ENCODE data around the gene C22orf23. TPM values are rescaled to one million over a fixed set of nuclear protein-coding genes. Genes with fewer than 3 reads are reported as not detected.

C22orf23 gene
- total and polyA plus RNA-seq, 10 of the 15 experiments (the other 5 are each of a cell fraction or from before 2014, with no cell fraction given) = 0.04 to 0.38 (median 0.11) TPM; not detected in 5

GRCh38 chr22:37904572-37905533 is 48.5 kb downstream of the C22orf23 start:
- FAIRE-seq = no peak

DNA sequence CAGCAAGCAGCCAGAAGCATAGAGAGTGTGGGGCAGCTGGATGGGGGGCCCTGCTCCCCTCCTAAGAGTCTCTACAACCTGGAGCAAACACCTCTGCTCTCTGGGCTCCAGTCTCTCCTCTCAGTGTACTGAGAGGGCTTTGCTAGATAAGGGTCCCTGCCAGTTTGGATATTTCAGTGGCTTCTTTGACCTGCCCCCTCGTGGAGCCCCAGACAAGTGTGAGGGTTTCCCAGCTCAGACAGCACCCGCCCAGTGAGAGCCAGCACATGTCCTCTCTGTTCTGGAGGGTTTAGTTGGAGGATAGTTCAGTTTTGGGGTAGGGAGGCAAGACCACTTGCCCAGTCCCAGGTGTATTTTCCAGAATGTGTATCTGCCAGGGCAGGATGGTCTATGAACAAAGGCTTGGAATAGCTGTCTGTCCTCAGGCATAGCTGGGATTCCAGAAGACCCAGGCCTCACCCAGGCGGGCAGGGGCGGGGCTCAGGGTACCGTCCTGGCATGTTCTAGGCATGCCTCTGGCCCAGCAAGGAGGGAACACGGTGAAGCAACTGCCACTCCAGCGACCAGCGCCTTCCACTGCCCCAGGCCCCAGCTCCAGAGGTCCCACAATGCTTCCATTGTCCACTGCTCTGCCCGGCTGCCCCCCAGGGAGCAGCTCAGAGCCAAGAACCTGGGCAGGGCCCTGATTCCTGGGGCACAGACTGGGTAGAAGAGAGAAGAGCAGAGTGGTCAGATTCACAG is 54.8 kb downstream of the C22orf23 start:
- Histone ChIP-seq H3K9ac (ENCODE audit: control insufficient read depth, insufficient read depth, low read length) (no peak overlapping the region), H3K9me3 (replicated peaks; ENCODE audit: control insufficient read depth, insufficient read depth, low read length) (no peaks in the 10 kb centered on the region), H2AFZ (ENCODE audit: control insufficient read depth, low read depth, low read length) (no peak overlapping the region), H3K27ac (ENCODE audit: control insufficient read depth, insufficient read depth) (no peak overlapping the region), H3K4me3 (no peak overlapping the region), H3K27me3 (replicated peaks in 1 of 2; ENCODE audit: control insufficient read depth in 2 of 2, insufficient read depth in 2 of 2, low read length in 1 of 2) (no peaks in the 10 kb centered on the region), H3K4me2 (ENCODE audit: control insufficient read depth, insufficient read depth) (no peak overlapping the region), H4K20me1 (ENCODE audit: control insufficient read depth, insufficient read depth) (no peaks in the 10 kb centered on the region), H3K36me3 (ENCODE audit: control insufficient read depth in 2 of 2, insufficient read depth in 2 of 2, low read length in 1 of 2) (no peaks in the 10 kb centered on the region; a peak in 1 of 4 replicates), H3K79me2 (ENCODE audit: control insufficient read depth, insufficient read depth, low read length) (no peaks in the 10 kb centered on the region), H3K4me1 (ENCODE audit: control insufficient read depth, insufficient read depth, low read length) (peaks cover 11% of the 10 kb centered on the region)
- BruUV-seq (replicated peaks) = no TSS peak
- ATAC-seq = no peak
- CTCF ChIA-PET = interaction anchor here (0.6 to 3.4 kb wide), 4 partner anchors 11 to 201 kb away, joined by 3 to 18 read pairs (median 5); no protein-coding TSS in a partner anchor
- WGBS (ENCODE audit: insufficient coverage, insufficient replicate concordance, low lambda C conversion rate, missing lambda C conversion rate) = 70% methylated on average over 9 of the region's 9 CpGs
- intact Hi-C loops (cut with micrococcal nuclease; ENCODE audit: unreplicated experiment) (no loop called here), in situ Hi-C loops (cut with MboI) (no loop called here)
- SMC1A ChIA-PET (ENCODE audit: uncharacterized antibody, unreplicated experiment) = no interaction called here
- no peak for FAIRE-seq
- TF ChIP-seq, protein P1, sequence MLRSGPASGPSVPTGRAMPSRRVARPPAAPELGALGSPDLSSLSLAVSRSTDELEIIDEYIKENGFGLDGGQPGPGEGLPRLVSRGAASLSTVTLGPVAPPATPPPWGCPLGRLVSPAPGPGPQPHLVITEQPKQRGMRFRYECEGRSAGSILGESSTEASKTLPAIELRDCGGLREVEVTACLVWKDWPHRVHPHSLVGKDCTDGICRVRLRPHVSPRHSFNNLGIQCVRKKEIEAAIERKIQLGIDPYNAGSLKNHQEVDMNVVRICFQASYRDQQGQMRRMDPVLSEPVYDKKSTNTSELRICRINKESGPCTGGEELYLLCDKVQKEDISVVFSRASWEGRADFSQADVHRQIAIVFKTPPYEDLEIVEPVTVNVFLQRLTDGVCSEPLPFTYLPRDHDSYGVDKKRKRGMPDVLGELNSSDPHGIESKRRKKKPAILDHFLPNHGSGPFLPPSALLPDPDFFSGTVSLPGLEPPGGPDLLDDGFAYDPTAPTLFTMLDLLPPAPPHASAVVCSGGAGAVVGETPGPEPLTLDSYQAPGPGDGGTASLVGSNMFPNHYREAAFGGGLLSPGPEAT (IDR thresholded peaks at IDR 0.05; ENCODE audit: low read depth) = no peak
- TF ChIP-seq ZZZ3 (IDR thresholded peaks at IDR 0.05; ENCODE audit: control insufficient read depth, insufficient read length, low read depth) = no peak
- POLR2A ChIA-PET = interaction anchor here (0.6 kb wide), 1 partner anchor 20 kb away, joined by 4 read pairs; no protein-coding TSS in a partner anchor
- RAD21 ChIA-PET (ENCODE audit: unreplicated experiment) = interaction anchor here (1.4 kb wide), 1 partner anchor 67 kb away, joined by 3 read pairs; no protein-coding TSS in a partner anchor
- no peak for DNase-seq (ENCODE audit: low read depth, low spot score)

More at GRCh38 chr22:37904572-37905533, 48.5 kb downstream of the C22orf23 start:
- no peaks in the 10 kb centered on the region for H3K9me3 ChIP-seq (replicated peaks; ENCODE audit: control insufficient read depth, insufficient read depth, low read length)
- no peak overlapping the region for H3K27ac ChIP-seq (ENCODE audit: control insufficient read depth, insufficient read depth)
- no peak for DNase-seq (ENCODE audit: low read depth, low spot score)
- no peaks in the 10 kb centered on the region for H3K27me3 ChIP-seq (replicated peaks in 1 of 2; ENCODE audit: control insufficient read depth in 2 of 2, insufficient read depth in 2 of 2, low read length in 1 of 2)
- no peak for ATAC-seq
- H3K4me1 ChIP-seq (ENCODE audit: control insufficient read depth, insufficient read depth, low read length) = no peaks in the 10 kb centered on the region
- peak overlapping the region; percentile 61; the same call in 1 of the 2 replicates for H3K9ac ChIP-seq (ENCODE audit: control insufficient read depth, insufficient read depth, low read length)
- RAD21 ChIA-PET (ENCODE audit: unreplicated experiment) = interaction anchor here (1.6 kb wide), 1 partner anchor 8 kb away, joined by 9 read pairs; no protein-coding TSS in a partner anchor
- WGBS (ENCODE audit: insufficient coverage, insufficient replicate concordance, low lambda C conversion rate, missing lambda C conversion rate) = 85% methylated on average over 10 of the region's 10 CpGs
- TF ChIP-seq HDAC6 (IDR thresholded peaks at IDR 0.05; ENCODE audit: unreplicated experiment) (no peak), IKZF2 (IDR thresholded peaks at IDR 0.05) (0 out of 4 replicates have a peak, but pooled peaks of 1 of the 2 experiments have one; percentile 14)
- in situ Hi-C loops (cut with MboI) = no loop called here
- BruUV-seq (replicated peaks) = no TSS peak
- H3K4me3 ChIP-seq = no peak overlapping the region; the same call in 1 of the 2 replicates
- H4K20me1 ChIP-seq (ENCODE audit: control insufficient read depth, insufficient read depth) = no peaks in the 10 kb centered on the region
- peak overlapping the region; percentile 73; the same call in 1 of the 2 replicates for H2AFZ ChIP-seq (ENCODE audit: control insufficient read depth, low read depth, low read length)
- CTCF ChIA-PET = interaction anchor here (0.7 to 2.3 kb wide), 8 partner anchors 8 to 623 kb away, joined by 3 to 19 read pairs (median 6); partner anchors contain the start of genes C22orf23, CYTH4 and POLR2F
- H3K36me3 ChIP-seq (ENCODE audit: control insufficient read depth in 2 of 2, insufficient read depth in 2 of 2, low read length in 1 of 2) = no peaks in the 10 kb centered on the region
- SMC1A ChIA-PET (ENCODE audit: uncharacterized antibody, unreplicated experiment) = interaction anchor here (1.6 to 1.9 kb wide), 2 partner anchors 8 to 61 kb away, joined by 3 to 11 read pairs; no protein-coding TSS in a partner anchor
- peak overlapping the region; percentile 95 for H3K4me2 ChIP-seq (ENCODE audit: control insufficient read depth, insufficient read depth)
- peaks cover 2% of the 10 kb centered on the region; the same call in 1 of the 2 replicates for H3K79me2 ChIP-seq (ENCODE audit: control insufficient read depth, insufficient read depth, low read length)
- intact Hi-C loops (cut with micrococcal nuclease; ENCODE audit: unreplicated experiment) = loop anchor here (5.0 kb wide), 1 partner anchor 62 kb away; no protein-coding TSS in a partner anchor
- POLR2A ChIA-PET = interaction anchor here (0.9 to 2.8 kb wide), 3 partner anchors 8 to 56 kb away, joined by 3 to 16 read pairs (median 4); partner anchors contain the start of gene EIF3L

All from GM12878 (cell line).